SJSA1 (cell line): ENCODE data around the gene DNAJC22. TPM values are rescaled to one million over a fixed set of nuclear protein-coding genes. Genes with fewer than 3 reads are reported as not detected.
A peak's percentile ranks its signal among the peaks of the same experiment; 100 is the strongest.
"Not testable (repeated sequence)": the region's sequence is repeated elsewhere in the genome, so short reads cannot be mapped to it uniquely, and the experiment has no call there.

Experiments used
- DNase-seq, 2 experiments: peaks; one replicate each; pipeline ENCODE4 v3.0.0-alpha.2; 2015 to 2020; ENCODE audit warnings: low spot score in 2 of 2, low read depth in 1 of 2
- H3K27ac ChIP-seq: fragments of 250-450 bp; sonication (Bioruptor Pico); 2 replicates; pipeline ENCODE4 v1.5.1; 2020; ENCODE audit warnings: mild to moderate bottlenecking, moderate library complexity
- H3K27me3 ChIP-seq: fragments of 250-450 bp; sonication (Bioruptor Pico); replicated peaks from 2 replicates; pipeline ENCODE4 v1.5.1; 2020; ENCODE audit warnings: mild to moderate bottlenecking, moderate library complexity
- H3K36me3 ChIP-seq: fragments of 250-450 bp; sonication (Bioruptor Pico); 2 replicates; pipeline ENCODE4 v1.5.1; 2020; ENCODE audit warnings: mild to moderate bottlenecking
- H3K4me1 ChIP-seq: fragments of 250-450 bp; sonication (Bioruptor Pico); replicated peaks from 2 replicates; pipeline ENCODE4 v1.6.1; 2021; ENCODE audit warnings: mild to moderate bottlenecking
- H3K4me3 ChIP-seq: fragments of 250-450 bp; sonication (Bioruptor Pico); 2 replicates; pipeline ENCODE4 v1.5.1; 2020; ENCODE audit warnings: mild to moderate bottlenecking
- H3K9me3 ChIP-seq: fragments of 250-450 bp; sonication (Bioruptor Pico); replicated peaks from 2 replicates; pipeline ENCODE4 v1.5.1; 2020; ENCODE audit warnings: mild to moderate bottlenecking
- total RNA-seq: library from RNA; depleted of rRNA; stranded (reverse); fragments of >200 nt; shearing (Covaris generic); gene quantifications from 2 replicates; pipeline ENCODE4 v1.2.3, GENCODE V29; 2014; rRNA removed

The DNAJC22 gene
- 6.3 and 9.6 TPM in 2 replicates for total RNA-seq

- Histone ChIP-seq H3K36me3 (no peaks in the 10 kb centered on the region), H3K9me3 (no peaks in the 10 kb centered on the region; the same call in 1 of the 2 replicates), H3K27me3 (peaks cover 38% of the 10 kb centered on the region), H3K4me3 (peak within 1 kb of the TSS; percentile 35), H3K27ac (no peak within 1 kb of the TSS), H3K4me1 (peaks cover 63% of the 10 kb centered on the region)
- peak in 1 of 2 experiments; percentile 35 for DNase-seq
These were observed at the start of gene DNAJC22 for GRCh38 chr12:49346659-49347310. DNAJC22 (plus strand) TSS chr12:49346888; CDS start chr12:49348873, 1,985 bp downstream.

- no peaks in the 10 kb centered on the region for H3K27me3 ChIP-seq
- no peaks in the 10 kb centered on the region for H3K36me3 ChIP-seq
- H3K9me3 ChIP-seq: no peaks in the 10 kb centered on the region
- H3K4me3 ChIP-seq: no peak overlapping the region
- no peak for DNase-seq
- H3K4me1 ChIP-seq: peaks cover 8% of the 10 kb centered on the region
- H3K27ac ChIP-seq: no peak overlapping the region
These were observed 49.0 kb upstream of the DNAJC22 start for GRCh38 chr12:49297695-49298060.

- H3K27me3 ChIP-seq: no peaks in the 10 kb centered on the region
These were observed 48.5 kb upstream of the DNAJC22 start for GRCh38 chr12:49298160-49298559.

GRCh38 chr12:49301760-49302159 is 44.9 kb upstream of the DNAJC22 start:
- DNase-seq: no peak
- Histone ChIP-seq H3K4me3 (no peak overlapping the region), H3K27me3 (no peaks in the 10 kb centered on the region), H3K9me3 (no peaks in the 10 kb centered on the region), H3K36me3 (no peaks in the 10 kb centered on the region), H3K27ac (no peak overlapping the region), H3K4me1 (peaks cover 6% of the 10 kb centered on the region)

More at GRCh38 chr12:49298160-49298559, 48.5 kb upstream of the DNAJC22 start:
- no peak overlapping the region for H3K4me3 ChIP-seq
- peaks cover 8% of the 10 kb centered on the region for H3K4me1 ChIP-seq
- no peak overlapping the region for H3K27ac ChIP-seq
- no peaks in the 10 kb centered on the region for H3K9me3 ChIP-seq
- DNase-seq: no peak
- H3K36me3 ChIP-seq: no peaks in the 10 kb centered on the region

GRCh38 chr12:49304161-49304560 is 42.5 kb upstream of the DNAJC22 start:
- H3K27ac ChIP-seq: no peak overlapping the region
- H3K9me3 ChIP-seq: no peaks in the 10 kb centered on the region

GRCh38 chr12:49305762-49306510 is 40.8 kb upstream of the DNAJC22 start:
- Histone ChIP-seq H3K9me3 (no peaks in the 10 kb centered on the region), H3K36me3 (no peaks in the 10 kb centered on the region), H3K4me3 (no peak overlapping the region), H3K27me3 (no peaks in the 10 kb centered on the region), H3K4me1 (no peaks in the 10 kb centered on the region), H3K27ac (no peak overlapping the region)
- no peak for DNase-seq

More at GRCh38 chr12:49304161-49304560, 42.5 kb upstream of the DNAJC22 start:
- DNase-seq: no peak
- H3K27me3 ChIP-seq: no peaks in the 10 kb centered on the region
- H3K4me3 ChIP-seq: no peak overlapping the region
- H3K4me1 ChIP-seq: no peaks in the 10 kb centered on the region
- H3K36me3 ChIP-seq: no peaks in the 10 kb centered on the region

GRCh38 chr12:49309386-49309785 is 37.3 kb upstream of the DNAJC22 start:
- Histone ChIP-seq H3K36me3 (no peaks in the 10 kb centered on the region), H3K4me1 (no peaks in the 10 kb centered on the region), H3K4me3 (no peak overlapping the region), H3K27me3 (no peaks in the 10 kb centered on the region), H3K27ac (no peak overlapping the region), H3K9me3 (no peaks in the 10 kb centered on the region)
- no peak for DNase-seq

- not testable (repeated sequence) for DNase-seq, H3K27ac ChIP-seq, H3K9me3 ChIP-seq, H3K4me3 ChIP-seq, H3K36me3 ChIP-seq, H3K4me1 ChIP-seq, H3K27me3 ChIP-seq
These were observed 36.2 kb upstream of the DNAJC22 start for GRCh38 chr12:49310451-49311000.

GRCh38 chr12:49314811-49315210 is 31.9 kb upstream of the DNAJC22 start:
- no peaks in the 10 kb centered on the region for H3K27me3 ChIP-seq
- H3K36me3 ChIP-seq: no peaks in the 10 kb centered on the region
- H3K9me3 ChIP-seq: no peaks in the 10 kb centered on the region
- no peaks in the 10 kb centered on the region for H3K4me1 ChIP-seq
- no peak overlapping the region for H3K27ac ChIP-seq
- no peak for DNase-seq
- H3K4me3 ChIP-seq: no peak overlapping the region

GRCh38 chr12:49317118-49317517 is 29.6 kb upstream of the DNAJC22 start:
- not testable (repeated sequence) for H3K27ac ChIP-seq, H3K36me3 ChIP-seq, H3K4me3 ChIP-seq, H3K27me3 ChIP-seq, DNase-seq, H3K4me1 ChIP-seq, H3K9me3 ChIP-seq

GRCh38 chr12:49320411-49321103 is 26.1 kb upstream of the DNAJC22 start:
- not testable (repeated sequence) for H3K9me3 ChIP-seq, DNase-seq, H3K4me3 ChIP-seq, H3K27ac ChIP-seq, H3K4me1 ChIP-seq, H3K27me3 ChIP-seq
- peaks cover 18% of the 10 kb centered on the region for H3K36me3 ChIP-seq

GRCh38 chr12:49322367-49322707 is 24.4 kb upstream of the DNAJC22 start:
- Histone ChIP-seq H3K4me3 (peak overlapping the region; percentile 60), H3K4me1 (peaks cover 8% of the 10 kb centered on the region), H3K27ac (peak overlapping the region; percentile 79), H3K9me3 (no peaks in the 10 kb centered on the region), H3K27me3 (no peaks in the 10 kb centered on the region), H3K36me3 (peaks cover 36% of the 10 kb centered on the region)
- no peak for DNase-seq

GRCh38 chr12:49322708-49323523 is 23.8 kb upstream of the DNAJC22 start, which contains the start of gene TROAP:
TROAP (plus strand) TSS chr12:49323255; CDS start chr12:49323609, 354 bp downstream.
- Histone ChIP-seq H3K9me3 (no peaks in the 10 kb centered on the region), H3K4me1 (peaks cover 8% of the 10 kb centered on the region), H3K27ac (peak within 1 kb of the TSS; percentile 79), H3K27me3 (no peaks in the 10 kb centered on the region), H3K36me3 (peaks cover 41% of the 10 kb centered on the region), H3K4me3 (peak within 1 kb of the TSS; percentile 60)
- peak; percentile 98 for DNase-seq
